Measurements from ENCODE around the gene NUDT8.

- TF ChIP-seq, protein P1, sequence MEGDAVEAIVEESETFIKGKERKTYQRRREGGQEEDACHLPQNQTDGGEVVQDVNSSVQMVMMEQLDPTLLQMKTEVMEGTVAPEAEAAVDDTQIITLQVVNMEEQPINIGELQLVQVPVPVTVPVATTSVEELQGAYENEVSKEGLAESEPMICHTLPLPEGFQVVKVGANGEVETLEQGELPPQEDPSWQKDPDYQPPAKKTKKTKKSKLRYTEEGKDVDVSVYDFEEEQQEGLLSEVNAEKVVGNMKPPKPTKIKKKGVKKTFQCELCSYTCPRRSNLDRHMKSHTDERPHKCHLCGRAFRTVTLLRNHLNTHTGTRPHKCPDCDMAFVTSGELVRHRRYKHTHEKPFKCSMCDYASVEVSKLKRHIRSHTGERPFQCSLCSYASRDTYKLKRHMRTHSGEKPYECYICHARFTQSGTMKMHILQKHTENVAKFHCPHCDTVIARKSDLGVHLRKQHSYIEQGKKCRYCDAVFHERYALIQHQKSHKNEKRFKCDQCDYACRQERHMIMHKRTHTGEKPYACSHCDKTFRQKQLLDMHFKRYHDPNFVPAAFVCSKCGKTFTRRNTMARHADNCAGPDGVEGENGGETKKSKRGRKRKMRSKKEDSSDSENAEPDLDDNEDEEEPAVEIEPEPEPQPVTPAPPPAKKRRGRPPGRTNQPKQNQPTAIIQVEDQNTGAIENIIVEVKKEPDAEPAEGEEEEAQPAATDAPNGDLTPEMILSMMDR (conservative IDR thresholded peaks at IDR 0.05) = peak; percentile 50; the same call in 1 of the 2 replicates
- no peak for TF ChIP-seq EZH2 (IDR thresholded peaks at IDR 0.05; ENCODE audit: low read depth)
These were observed 1.2 kb upstream of the NUDT8 start for GRCh38 chr11:67630943-67631331.

All from PC-9 (cell line).